CD8-positive, alpha-beta memory T cell (primary cell): ENCODE measurements around the gene CALCOCO1. TPM values are rescaled to one million over a fixed set of nuclear protein-coding genes. Genes with fewer than 3 reads are reported as not detected.
"Not testable (repeated sequence)": the region's sequence is repeated elsewhere in the genome, so short reads cannot be mapped to it uniquely, and the experiment has no call there.

Source experiments
- CTCF ChIA-PET: fragments of 350-600 bp; sonication (Branson Sonifier 250); formaldehyde crosslinking; loops from one replicate; lab custom pipeline; 2021; ENCODE audit warnings: antibody characterized with exemption; lab: Charles Lee
- POLR2A ChIA-PET: fragments of 350-600 bp; sonication (Branson Sonifier 250); formaldehyde crosslinking; loops from one replicate; lab custom pipeline; 2021; ENCODE audit warnings: antibody characterized with exemption; lab: Charles Lee
- DNase-seq, 5 donors: peaks; one replicate each; pipeline versions ENCODE4 v3.0.0 to v3.0.0-alpha.2; 2020 to 2022; ENCODE audit warnings: mixed read lengths in 1 of 5
- H3K27ac ChIP-seq: one replicate; pipeline ENCODE4 v1.7.0; 2013; ENCODE audit warnings: low read depth, mild to moderate bottlenecking, low read length, moderate library complexity
- H3K27me3 ChIP-seq: 2 replicates; pipeline ENCODE4 v1.7.0; 2013; ENCODE audit warnings: low read length, mild to moderate bottlenecking; ENCODE audit not compliant: insufficient read depth, poor library complexity, severe bottlenecking
- H3K36me3 ChIP-seq: 2 replicates; pipeline ENCODE4 v1.7.0; 2013; ENCODE audit warnings: mild to moderate bottlenecking, low read length, moderate library complexity; ENCODE audit not compliant: insufficient read depth
- H3K4me1 ChIP-seq: 2 replicates; pipeline ENCODE4 v1.7.0; 2013; ENCODE audit warnings: mild to moderate bottlenecking, low read length, moderate library complexity; ENCODE audit not compliant: insufficient read depth
- H3K4me3 ChIP-seq: 2 replicates; pipeline ENCODE4 v1.7.0; 2013; ENCODE audit warnings: mild to moderate bottlenecking, low read length
- H3K9me3 ChIP-seq: 2 replicates; pipeline ENCODE4 v1.7.0; 2013; ENCODE audit warnings: mild to moderate bottlenecking, low read length
- H3K27ac Mint-ChIP-seq, 8 donors: one replicate each; pipeline ENCODE4 v1.8.0; 2020 to 2021; ENCODE audit warnings: mixed read lengths in 8 of 8, mild to moderate bottlenecking in 6 of 8, inconsistent platforms in 3 of 8, moderate library complexity in 3 of 8
- H3K27me3 Mint-ChIP-seq, 2 donors: one replicate each; pipeline ENCODE4 v1.8.0; 2020 to 2021; ENCODE audit warnings: mixed read lengths in 2 of 2, mild to moderate bottlenecking in 1 of 2, moderate library complexity in 1 of 2
- H3K36me3 Mint-ChIP-seq, 3 donors: one replicate each; pipeline ENCODE4 v1.8.0; 2020 to 2021; ENCODE audit warnings: mixed read lengths in 3 of 3, inconsistent platforms in 1 of 3, mild to moderate bottlenecking in 1 of 3
- H3K4me1 Mint-ChIP-seq, 3 donors: one replicate each; pipeline ENCODE4 v1.8.0; 2020 to 2021; ENCODE audit warnings: mixed read lengths in 3 of 3, inconsistent platforms in 1 of 3, mild to moderate bottlenecking in 1 of 3
- H3K4me3 Mint-ChIP-seq, 7 donors: one replicate each; pipeline ENCODE4 v1.8.0; 2020 to 2021; ENCODE audit warnings: mixed read lengths in 7 of 7, mild to moderate bottlenecking in 6 of 7, moderate library complexity in 4 of 7, inconsistent platforms in 2 of 7
- H3K9me3 Mint-ChIP-seq, 5 donors: one replicate each; pipeline ENCODE4 v1.8.0; 2020 to 2022; ENCODE audit warnings: mixed read lengths in 5 of 5, mild to moderate bottlenecking in 3 of 5, moderate library complexity in 2 of 5, inconsistent platforms in 1 of 5
- polyA plus RNA-seq: library from polyadenylated mRNA; unstranded; fragments of 300-500 nt; fragmentation: Illumina TruSeq; gene quantifications from one replicate; pipeline ENCODE4 v1.2.3, GENCODE V29; 2021
- total RNA-seq, 2 experiments: library from RNA; stranded (reverse); gene quantifications; one replicate each; pipeline ENCODE4 v1.2.3, GENCODE V29; 2021

The CALCOCO1 gene
- total and polyA plus RNA-seq, 3 experiments from 2014 or later, result 29.5 to 73.9 (median 31.4) TPM

GRCh38 chr12:53719649-53720048 lies 7.6 kb downstream of the CALCOCO1 start:
- peak overlapping the region in 2 of 8 donors; percentile 30 to 60 for H3K27ac Mint-ChIP-seq
- H3K9me3 Mint-ChIP-seq, result no peaks in the 10 kb centered on the region
- peaks cover 0 to 6% (median 3%) of the 10 kb centered on the region in 3 donors for H3K4me1 Mint-ChIP-seq
- no peaks in the 10 kb centered on the region for H3K4me1 ChIP-seq
- ChIA-PET CTCF (interaction anchor here (1.1 to 4.7 kb wide), 2 partner anchors 12 to 25 kb away, joined by 3 to 39 read pairs; no protein-coding TSS in a partner anchor), POLR2A (no interaction called here)
- no peaks in the 10 kb centered on the region for H3K27me3 ChIP-seq
- no peak overlapping the region for H3K27ac ChIP-seq
- H3K27me3 Mint-ChIP-seq, result no peaks in the 10 kb centered on the region
- no peak overlapping the region for H3K4me3 ChIP-seq
- no peak overlapping the region for H3K4me3 Mint-ChIP-seq
- H3K36me3 ChIP-seq, result peaks cover 37% of the 10 kb centered on the region
- H3K9me3 ChIP-seq, result no peaks in the 10 kb centered on the region
- DNase-seq, result no peak
- peaks cover 19 to 88% (median 51%) of the 10 kb centered on the region in 3 donors for H3K36me3 Mint-ChIP-seq

- H3K4me3 Mint-ChIP-seq, H3K4me1 Mint-ChIP-seq, H3K27ac Mint-ChIP-seq, H3K4me1 ChIP-seq, H3K9me3 ChIP-seq, H3K27me3 ChIP-seq, H3K27ac ChIP-seq, H3K9me3 Mint-ChIP-seq, POLR2A ChIA-PET, H3K27me3 Mint-ChIP-seq, H3K4me3 ChIP-seq, DNase-seq: not testable (repeated sequence)
- peaks cover 21 to 88% (median 47%) of the 10 kb centered on the region in 3 donors for H3K36me3 Mint-ChIP-seq
- CTCF ChIA-PET, result interaction anchor here (1.1 to 4.7 kb wide), 2 partner anchors 13 to 26 kb away, joined by 3 to 39 read pairs; no protein-coding TSS in a partner anchor
- H3K36me3 ChIP-seq, result peaks cover 32% of the 10 kb centered on the region
Observed at GRCh38 chr12:53718567-53718966, 8.7 kb downstream of the CALCOCO1 start.

- no peak overlapping the region for H3K27ac ChIP-seq
- Mint-ChIP-seq H3K36me3 (peaks cover 16 to 89% (median 44%) of the 10 kb centered on the region in 3 donors), H3K4me3 (no peak overlapping the region), H3K27me3 (no peaks in the 10 kb centered on the region), H3K4me1 (no peaks in the 10 kb centered on the region), H3K27ac (no peak overlapping the region), H3K9me3 (no peaks in the 10 kb centered on the region)
- H3K36me3 ChIP-seq, result peaks cover 26% of the 10 kb centered on the region
- no peaks in the 10 kb centered on the region for H3K4me1 ChIP-seq
- H3K9me3 ChIP-seq, result no peaks in the 10 kb centered on the region
- POLR2A ChIA-PET, result no interaction called here
- no peak for DNase-seq
- no peaks in the 10 kb centered on the region for H3K27me3 ChIP-seq
- H3K4me3 ChIP-seq, result no peak overlapping the region
- CTCF ChIA-PET, result interaction anchor here (2.2 to 4.7 kb wide), 2 partner anchors 10 to 28 kb away, joined by 5 to 39 read pairs; partner anchors contain the start of gene CALCOCO1
Observed at GRCh38 chr12:53717319-53717718, 9.9 kb downstream of the CALCOCO1 start.

DNA sequence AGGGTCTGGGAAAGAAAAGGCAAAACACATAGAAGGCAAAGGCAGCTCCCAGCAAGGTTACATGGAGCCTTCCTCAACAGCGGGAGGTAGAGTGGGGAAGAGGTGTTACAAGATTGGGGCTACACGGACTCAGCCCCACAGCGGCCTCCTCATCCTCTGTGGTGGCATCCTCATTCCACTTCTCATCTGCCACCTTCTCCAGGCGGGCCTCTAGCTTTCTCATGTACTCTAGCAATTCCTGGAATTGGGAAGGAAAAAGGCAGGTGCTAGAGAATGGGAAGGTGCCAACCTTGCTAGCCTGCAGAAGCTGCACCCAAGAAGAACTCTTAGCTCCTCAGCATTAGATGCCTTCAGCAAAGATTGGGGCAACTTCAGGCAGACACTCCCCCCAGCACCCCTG lies 13.2 kb downstream of the CALCOCO1 start:
- Histone ChIP-seq H3K27me3 (no peaks in the 10 kb centered on the region), H3K9me3 (no peaks in the 10 kb centered on the region), H3K4me3 (no peak overlapping the region), H3K4me1 (no peaks in the 10 kb centered on the region), H3K36me3 (peaks cover 12% of the 10 kb centered on the region), H3K27ac (no peak overlapping the region)
- DNase-seq, result no peak
- Mint-ChIP-seq H3K36me3 (peaks cover 12 to 68% (median 23%) of the 10 kb centered on the region in 3 donors), H3K9me3 (no peaks in the 10 kb centered on the region), H3K27ac (peak overlapping the region in 1 of 8 donors; percentile 47), H3K4me3 (no peak overlapping the region), H3K4me1 (no peaks in the 10 kb centered on the region), H3K27me3 (no peaks in the 10 kb centered on the region)
- ChIA-PET POLR2A (no interaction called here), CTCF (interaction anchor here (0.8 to 1.8 kb wide), 3 partner anchors 12 to 32 kb away, joined by 3 to 8 read pairs (median 6); no protein-coding TSS in a partner anchor)

- DNase-seq, result no peak
- Mint-ChIP-seq H3K4me1 (no peaks in the 10 kb centered on the region), H3K27me3 (no peaks in the 10 kb centered on the region), H3K4me3 (no peak overlapping the region), H3K36me3 (peaks cover 12 to 66% (median 23%) of the 10 kb centered on the region in 3 donors), H3K27ac (peak overlapping the region in 1 of 8 donors; percentile 22), H3K9me3 (no peaks in the 10 kb centered on the region)
- Histone ChIP-seq H3K27me3 (no peaks in the 10 kb centered on the region), H3K27ac (no peak overlapping the region), H3K4me1 (no peaks in the 10 kb centered on the region), H3K36me3 (peaks cover 12% of the 10 kb centered on the region), H3K4me3 (no peak overlapping the region), H3K9me3 (no peaks in the 10 kb centered on the region)
- ChIA-PET POLR2A (no interaction called here), CTCF (interaction anchor here (0.8 to 1.8 kb wide), 3 partner anchors 11 to 32 kb away, joined by 3 to 8 read pairs (median 6); no protein-coding TSS in a partner anchor)
Observed at GRCh38 chr12:53713516-53713915, 13.7 kb downstream of the CALCOCO1 start.

- Mint-ChIP-seq H3K4me3 (no peak overlapping the region), H3K27me3 (peaks cover 5 to 6% of the 10 kb centered on the region in 2 donors), H3K36me3 (peaks cover 12 to 58% (median 19%) of the 10 kb centered on the region in 3 donors), H3K27ac (peak overlapping the region in 3 of 8 donors; percentile 33 to 94 (median 46)), H3K9me3 (no peaks in the 10 kb centered on the region), H3K4me1 (no peaks in the 10 kb centered on the region)
- no peaks in the 10 kb centered on the region for H3K9me3 ChIP-seq
- POLR2A ChIA-PET, result no interaction called here
- H3K36me3 ChIP-seq, result peaks cover 12% of the 10 kb centered on the region
- DNase-seq, result no peak
- H3K4me3 ChIP-seq, result no peak overlapping the region
- CTCF ChIA-PET, result no interaction called here
- no peaks in the 10 kb centered on the region for H3K27me3 ChIP-seq
- no peaks in the 10 kb centered on the region for H3K4me1 ChIP-seq
- no peak overlapping the region for H3K27ac ChIP-seq
Observed at GRCh38 chr12:53712059-53712643, 15.1 kb downstream of the CALCOCO1 start.

DNA sequence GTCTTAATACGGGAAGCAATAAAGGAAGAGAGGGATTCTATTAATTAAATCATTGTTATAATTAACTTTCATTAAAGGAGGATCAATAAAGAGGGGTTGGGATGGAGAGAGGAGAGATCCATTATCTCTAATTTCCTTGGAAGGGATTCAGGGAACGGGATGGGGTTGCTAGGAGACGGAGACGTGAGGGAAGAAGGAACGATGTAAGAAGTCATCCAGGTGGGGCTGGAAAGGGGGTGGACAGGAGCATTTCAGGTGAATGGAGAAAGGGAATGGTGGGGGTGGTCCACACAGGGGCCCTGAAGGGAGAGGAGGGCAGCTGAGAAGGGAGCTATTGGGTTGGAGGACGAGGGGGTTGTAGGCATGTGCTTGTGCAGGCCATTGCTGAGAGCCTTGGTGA lies 17.2 kb downstream of the CALCOCO1 start:
- no peak for DNase-seq
- Mint-ChIP-seq H3K27me3 (peaks cover 11 to 18% of the 10 kb centered on the region in 2 donors), H3K9me3 (no peaks in the 10 kb centered on the region), H3K36me3 (peaks cover 5 to 39% (median 8%) of the 10 kb centered on the region in 3 donors), H3K4me1 (no peaks in the 10 kb centered on the region), H3K27ac (peak overlapping the region in 2 of 8 donors; percentile 1 to 13), H3K4me3 (no peak overlapping the region)
- no peaks in the 10 kb centered on the region for H3K4me1 ChIP-seq
- H3K27ac ChIP-seq, result no peak overlapping the region
- ChIA-PET POLR2A (interaction anchor here (0.6 kb wide), 1 partner anchor 297 kb away, joined by 4 read pairs; no protein-coding TSS in a partner anchor), CTCF (interaction anchor here (1.3 to 9.3 kb wide), 2 partner anchors 16 to 29 kb away, joined by 3 to 238 read pairs; no protein-coding TSS in a partner anchor)
- no peaks in the 10 kb centered on the region for H3K9me3 ChIP-seq
- no peak overlapping the region for H3K4me3 ChIP-seq
- peaks cover 10% of the 10 kb centered on the region for H3K36me3 ChIP-seq
- H3K27me3 ChIP-seq, result peaks cover 3% of the 10 kb centered on the region

DNA sequence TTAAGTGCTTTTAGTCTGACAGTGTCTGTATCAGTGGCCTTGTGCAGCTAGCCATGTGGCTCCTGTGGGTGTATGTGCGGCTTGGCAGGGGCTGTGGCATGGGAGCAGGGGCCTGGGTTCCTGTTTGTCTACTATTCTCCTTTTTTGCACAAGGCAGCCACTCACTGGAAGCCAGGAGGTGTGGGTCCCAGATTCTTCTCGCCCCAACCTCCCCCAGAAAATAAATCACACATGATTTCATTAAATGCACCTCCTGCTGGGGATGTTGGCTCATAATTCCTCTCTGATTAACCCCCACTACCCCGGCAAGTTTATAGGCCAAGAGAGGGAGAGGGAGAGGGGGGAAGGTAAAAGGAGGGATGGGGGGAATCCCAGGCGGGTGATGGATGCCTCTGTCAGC lies 17.6 kb downstream of the CALCOCO1 start:
- Mint-ChIP-seq H3K4me1 (no peaks in the 10 kb centered on the region), H3K27me3 (peaks cover 11 to 19% of the 10 kb centered on the region in 2 donors), H3K9me3 (no peaks in the 10 kb centered on the region), H3K4me3 (no peak overlapping the region), H3K27ac (no peak overlapping the region), H3K36me3 (peaks cover 5 to 35% (median 8%) of the 10 kb centered on the region in 3 donors)
- ChIA-PET CTCF (interaction anchor here (1.3 to 9.3 kb wide), 2 partner anchors 16 to 29 kb away, joined by 3 to 238 read pairs; no protein-coding TSS in a partner anchor), POLR2A (interaction anchor here (0.6 kb wide), 1 partner anchor 297 kb away, joined by 4 read pairs; no protein-coding TSS in a partner anchor)
- Histone ChIP-seq H3K4me1 (no peaks in the 10 kb centered on the region), H3K4me3 (no peak overlapping the region), H3K27me3 (peaks cover 3% of the 10 kb centered on the region), H3K36me3 (peaks cover 6% of the 10 kb centered on the region), H3K27ac (no peak overlapping the region), H3K9me3 (no peaks in the 10 kb centered on the region)
- DNase-seq, result no peak
